HG03045 (cell line): ENCODE data around the gene ASAP2.

Experiments used
- ATAC-seq: cut with Tn5 transposase; IDR thresholded peaks from one replicate; pipeline ENCODE4 v1.9.1; 2021; ENCODE audit warnings: mild to moderate bottlenecking, moderate library complexity; ENCODE audit not compliant: unreplicated experiment

The ASAP2 gene

DNA sequence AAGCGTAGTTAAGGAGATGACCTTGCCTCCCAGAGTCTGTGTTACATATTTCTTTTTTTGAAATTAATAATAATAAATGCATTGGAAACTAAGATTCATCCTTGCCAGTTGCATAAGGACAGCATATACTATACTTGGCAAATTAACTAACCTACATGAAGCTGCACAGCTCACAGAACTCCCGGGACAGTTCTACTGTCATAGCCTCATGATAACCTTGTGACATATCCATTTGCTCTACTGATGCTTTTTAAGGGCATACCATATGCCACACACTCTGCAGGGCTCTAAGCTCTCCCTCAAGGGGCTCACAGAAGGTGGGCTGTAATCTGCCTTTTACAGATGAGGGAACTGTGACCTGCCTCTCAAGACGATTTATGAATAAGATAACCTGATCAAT lies 212.9 kb downstream of the ASAP2 start:
- no peak for ATAC-seq

DNA sequence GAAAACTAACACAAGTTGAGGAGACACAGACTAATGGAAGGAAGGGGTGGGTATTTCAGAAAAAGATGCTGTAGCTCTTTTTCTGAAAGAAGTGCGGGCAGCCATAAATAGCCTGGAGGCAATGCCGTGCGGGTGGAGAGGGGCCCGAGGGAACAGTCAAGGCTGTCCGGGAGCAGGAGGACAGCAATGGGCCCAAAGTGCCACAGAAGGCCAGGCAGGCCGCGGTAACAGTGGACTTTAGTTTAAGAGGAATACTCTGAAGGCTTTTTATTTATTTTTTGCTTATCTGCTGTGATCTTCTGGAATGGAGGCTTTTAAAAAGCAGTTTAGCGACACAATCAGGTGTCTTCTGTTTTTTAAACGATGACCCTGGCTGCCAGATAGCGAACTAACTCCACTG lies 213.9 kb downstream of the ASAP2 start:
- no peak for ATAC-seq

DNA sequence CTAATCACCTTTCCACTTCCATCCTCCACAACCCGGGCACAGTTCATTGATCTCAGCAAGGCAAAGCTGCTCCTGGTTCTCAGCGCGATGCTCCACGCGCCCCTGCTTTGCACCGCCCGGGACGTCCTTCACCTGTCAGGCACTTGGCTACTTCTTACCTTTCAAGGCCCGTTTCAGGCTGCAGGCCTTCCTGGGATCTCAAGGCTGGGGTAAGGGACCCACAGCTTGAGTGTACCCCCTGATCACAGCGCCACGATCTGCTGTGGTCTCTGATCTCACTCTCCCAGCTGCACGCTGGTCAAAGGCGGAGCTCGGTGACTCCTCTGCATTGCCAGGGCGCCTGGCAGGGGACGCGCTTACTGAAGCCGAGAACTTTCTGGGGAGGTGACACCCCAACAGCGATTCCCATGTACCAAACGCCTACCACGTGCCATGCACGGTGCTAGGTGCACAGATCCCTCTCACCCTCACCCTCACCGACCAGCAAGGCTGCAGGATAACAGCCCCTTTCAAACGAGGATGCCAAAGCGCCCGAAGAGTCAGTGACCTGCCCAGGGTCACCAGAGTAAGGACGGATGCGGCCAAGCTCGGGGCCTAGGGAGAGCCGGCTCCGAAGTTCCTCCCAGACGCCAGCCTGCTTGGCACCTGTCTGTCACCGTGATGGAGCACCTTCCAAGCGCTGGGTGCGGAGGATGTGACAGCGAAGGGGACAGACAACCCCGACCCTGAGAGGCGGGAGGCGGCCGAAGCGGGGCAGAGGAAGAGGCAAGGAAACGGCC lies 215.9 kb downstream of the ASAP2 start:
- ATAC-seq: peak; percentile 21

DNA sequence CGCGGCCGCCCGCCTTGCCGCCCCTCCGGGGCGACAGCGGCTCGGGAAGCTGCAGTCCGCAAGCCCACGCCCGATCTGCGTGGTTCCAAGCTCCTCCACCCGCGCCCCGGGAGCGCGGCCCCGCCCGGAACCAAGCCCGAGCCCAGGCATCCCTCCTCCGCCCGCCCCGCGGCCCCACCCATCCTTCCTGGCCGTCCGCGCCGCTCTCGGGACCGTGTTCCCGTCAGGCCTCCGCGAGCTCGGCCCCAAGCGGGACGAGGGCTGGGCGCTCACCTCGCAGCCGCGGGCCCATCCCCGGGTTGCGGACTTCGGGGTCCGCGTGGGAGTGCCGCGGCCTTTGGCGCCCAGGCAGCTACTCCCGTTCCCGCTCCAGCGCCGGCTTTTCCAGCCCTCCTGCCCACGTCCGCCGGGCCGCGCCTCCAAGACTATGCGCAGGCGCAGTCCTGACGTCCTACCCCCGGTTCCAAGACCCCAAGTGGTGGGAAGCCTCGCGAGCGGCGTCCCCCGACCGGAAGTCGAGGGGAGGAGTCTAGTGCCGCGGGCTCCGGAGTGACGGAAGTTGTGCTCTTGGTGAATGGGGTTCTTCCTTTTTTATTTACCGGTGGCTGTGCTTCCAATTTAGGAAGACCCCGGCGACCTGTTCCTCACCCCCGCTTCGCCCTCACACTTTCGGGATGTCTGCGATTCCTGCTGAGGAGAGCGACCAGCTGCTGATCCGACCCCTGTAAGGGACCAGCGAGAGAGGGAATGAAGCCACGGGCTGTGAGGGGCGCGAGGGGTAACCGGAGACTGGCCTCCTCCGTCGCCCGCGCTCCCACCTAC lies 216.7 kb downstream of the ASAP2 start, which contains the start of the genes CPSF3 and ITGB1BP1:
CPSF3 (plus strand) TSS at position 555 of the 822 bp plus-strand sequence; CDS start at position 675, 120 bp downstream.
ITGB1BP1 (minus strand) TSS at position 429 of the 822 bp plus-strand sequence. CDS start 4,831 bp downstream, outside the sequence.
- ATAC-seq: peak; percentile 88

DNA sequence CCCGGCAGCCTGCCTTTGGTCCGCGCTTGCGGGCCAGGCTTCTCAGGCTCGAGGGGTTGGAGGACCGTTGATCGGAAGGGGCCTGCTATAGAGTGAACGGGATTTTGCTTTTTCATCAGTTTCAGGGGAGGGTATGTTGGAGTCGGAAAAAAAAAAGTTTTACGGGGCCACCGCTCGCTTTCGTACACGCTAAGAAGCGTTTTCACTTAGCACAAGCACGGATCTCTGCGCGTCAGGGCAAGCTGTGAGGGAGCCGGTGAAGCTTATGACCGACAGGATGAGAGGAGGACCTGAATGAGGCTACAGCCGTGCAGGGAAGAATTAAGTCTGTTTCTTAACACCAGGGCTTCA lies 217.3 kb downstream of the ASAP2 start:
- peak; percentile 7 for ATAC-seq

DNA sequence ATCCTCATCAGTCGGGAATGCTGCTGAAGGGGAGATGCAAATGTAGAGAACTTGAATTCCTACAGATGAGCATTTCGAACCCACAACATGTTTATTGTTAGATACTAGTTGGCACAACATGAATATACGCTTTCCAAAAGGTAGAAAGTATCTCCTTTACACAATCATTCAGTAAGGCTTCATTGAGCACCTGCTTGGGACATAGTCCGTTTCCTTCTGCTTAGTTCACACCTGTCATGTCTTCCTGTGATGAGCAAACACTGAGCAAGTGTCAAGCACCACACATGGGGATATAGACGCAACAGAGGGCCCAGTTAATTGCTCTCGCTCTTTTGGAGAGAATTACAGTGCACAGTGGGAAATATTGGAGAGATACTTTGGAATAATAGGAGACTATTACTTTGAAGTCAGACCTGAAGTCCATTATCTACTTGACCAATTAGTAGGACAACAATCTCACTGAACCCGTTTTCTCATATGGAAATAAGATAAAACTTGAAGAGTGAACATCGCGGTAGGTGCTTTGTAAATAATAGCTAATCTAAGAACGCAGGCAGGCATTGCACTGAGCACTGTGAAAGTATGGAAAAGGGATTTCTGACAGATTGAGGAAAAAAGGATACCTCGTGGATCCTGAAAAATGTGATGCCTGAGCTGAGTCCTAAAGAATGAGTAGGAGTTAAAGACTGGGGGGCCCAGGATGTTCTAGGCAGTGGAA lies 218.0 kb downstream of the ASAP2 start:
- ATAC-seq: no peak

DNA sequence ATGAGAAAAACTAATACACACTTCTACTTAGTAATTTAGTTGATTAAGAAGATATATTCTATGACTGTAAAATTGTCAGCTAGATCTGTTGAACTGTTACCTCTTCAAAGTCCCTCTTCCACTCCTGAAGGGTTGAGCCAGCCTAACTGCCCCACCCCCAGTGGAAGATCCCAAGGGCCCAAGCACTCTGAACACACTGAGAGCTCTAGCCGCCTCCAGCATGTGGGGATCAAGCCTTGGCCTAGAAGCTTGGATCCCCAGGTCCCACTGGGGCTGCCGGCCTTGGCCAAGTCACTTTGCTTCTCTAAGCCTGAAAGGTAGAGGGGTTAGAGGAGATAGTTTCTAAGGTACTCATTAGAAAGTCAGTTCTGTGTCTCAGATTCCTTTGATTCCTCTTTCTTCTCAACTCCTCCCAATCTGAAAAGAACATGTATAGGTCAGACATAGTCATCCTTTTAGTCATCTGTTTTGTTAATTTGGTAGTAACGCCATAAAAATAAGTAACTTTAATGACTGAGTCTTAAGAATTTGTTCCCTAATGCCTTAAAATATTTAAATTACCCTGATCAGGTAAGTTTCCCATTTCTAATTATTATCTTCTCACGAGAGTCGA lies 222.5 kb downstream of the ASAP2 start:
- no peak for ATAC-seq

DNA sequence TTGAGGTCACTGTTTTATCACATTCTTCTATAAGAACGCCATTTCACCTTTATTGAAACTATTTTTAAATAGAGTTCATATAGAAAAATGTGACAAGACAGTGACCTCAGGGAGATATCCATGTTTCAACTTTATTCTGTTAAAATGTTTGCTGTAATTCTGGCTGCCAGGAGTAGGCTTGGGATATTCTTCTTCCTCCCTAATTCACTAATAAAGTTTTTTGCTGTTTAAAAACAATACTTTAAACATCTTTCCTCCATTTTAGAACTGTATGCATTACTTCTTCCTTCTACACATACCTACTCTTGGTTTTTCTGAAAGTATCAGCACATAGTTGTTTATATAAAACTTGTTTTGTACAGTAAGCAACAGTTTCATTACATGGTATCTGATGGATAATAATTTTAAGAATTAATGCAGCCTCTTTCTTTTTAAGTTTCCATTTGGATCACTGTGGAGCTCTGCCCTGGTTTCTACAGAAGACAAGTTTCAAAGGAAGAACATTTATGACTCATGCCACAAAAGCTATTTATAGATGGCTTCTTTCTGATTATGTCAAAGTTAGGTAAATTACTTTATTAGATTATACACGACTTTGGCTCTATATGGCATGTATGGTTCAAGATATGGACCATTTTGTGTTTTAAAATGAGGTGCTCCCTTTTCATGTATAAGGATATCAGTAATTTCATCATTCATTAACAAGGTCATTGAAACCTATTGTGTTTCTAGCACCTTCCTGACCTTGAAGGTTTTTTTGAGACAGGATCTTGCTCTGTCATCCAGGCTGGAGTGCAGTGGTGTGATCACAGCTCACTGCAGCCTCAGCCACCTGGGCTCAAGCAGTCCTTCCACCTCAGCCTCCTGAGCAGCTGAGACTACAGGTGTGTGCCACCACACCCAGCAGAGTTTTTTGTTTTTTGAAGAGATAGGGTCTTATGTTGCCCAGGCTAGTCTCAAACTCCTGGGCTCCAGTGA lies 224.0 kb downstream of the ASAP2 start:
- ATAC-seq: no peak

DNA sequence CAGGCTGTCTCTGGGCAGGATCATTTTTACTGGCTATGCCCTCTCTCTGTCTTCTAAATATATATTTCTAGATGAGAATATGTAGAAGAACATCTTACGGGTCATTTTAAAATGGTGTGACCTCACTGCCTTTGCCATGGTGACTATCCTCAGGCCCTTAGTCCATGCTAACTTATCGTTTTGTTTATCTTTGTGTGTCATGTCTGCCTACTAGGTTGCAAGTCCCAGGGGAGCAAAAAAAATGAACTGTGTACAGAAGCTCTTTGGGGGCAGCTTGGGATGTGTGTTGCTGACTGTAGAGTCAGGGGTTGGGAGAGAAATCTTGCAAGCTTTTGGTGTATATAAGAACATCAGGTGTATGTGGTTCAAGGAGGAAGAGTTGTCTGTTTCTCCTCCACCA lies 227.9 kb downstream of the ASAP2 start:
- no peak for ATAC-seq

DNA sequence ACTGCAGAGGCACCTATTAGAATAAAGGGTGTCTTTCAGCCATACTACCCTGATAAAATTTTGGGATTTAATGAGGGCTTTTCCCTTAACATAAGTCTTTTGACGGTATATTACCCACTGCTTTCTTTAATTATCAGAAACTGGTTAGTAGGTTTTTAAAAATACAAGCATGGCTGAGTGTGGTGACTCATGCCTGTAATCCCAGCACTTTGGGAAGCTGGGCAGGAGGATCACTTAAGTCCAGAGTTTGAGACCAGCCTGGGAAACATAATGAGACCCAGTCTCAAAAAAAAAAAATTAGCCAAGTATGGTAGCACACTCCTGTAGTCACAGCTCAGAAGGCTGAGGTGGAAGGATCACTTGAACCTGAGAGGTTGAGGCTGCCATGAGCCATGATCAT lies 232.9 kb downstream of the ASAP2 start:
- no peak for ATAC-seq

DNA sequence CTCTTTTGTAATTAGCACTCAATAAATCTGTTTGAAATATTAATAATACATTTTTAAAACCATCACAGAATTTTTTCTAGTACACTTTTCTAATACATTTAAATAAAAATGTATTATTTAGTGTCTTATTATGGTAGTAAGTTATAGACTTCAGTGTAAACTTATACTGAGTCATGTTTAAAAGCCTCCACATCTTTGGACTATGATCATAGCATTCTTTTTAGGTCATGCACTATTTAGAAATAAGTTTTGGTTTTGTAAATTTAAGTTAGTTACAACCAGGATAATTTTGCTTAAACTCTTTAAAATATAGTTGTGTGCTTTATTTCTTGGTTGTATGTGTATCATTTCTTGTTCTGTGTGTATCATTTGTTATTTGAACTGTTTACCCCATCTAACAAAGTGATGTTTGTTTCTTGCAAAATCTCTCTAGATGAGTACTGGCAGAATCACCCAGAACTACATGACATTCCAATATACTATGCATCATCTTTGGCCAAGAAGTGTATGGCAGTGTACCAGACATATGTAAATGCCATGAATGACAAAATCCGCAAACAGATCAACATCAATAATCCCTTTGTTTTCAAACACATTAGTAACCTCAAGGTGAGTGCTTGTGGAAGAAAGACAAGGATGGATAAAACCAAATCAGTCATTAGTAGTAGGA lies 233.6 kb downstream of the ASAP2 start:
- ATAC-seq: no peak

DNA sequence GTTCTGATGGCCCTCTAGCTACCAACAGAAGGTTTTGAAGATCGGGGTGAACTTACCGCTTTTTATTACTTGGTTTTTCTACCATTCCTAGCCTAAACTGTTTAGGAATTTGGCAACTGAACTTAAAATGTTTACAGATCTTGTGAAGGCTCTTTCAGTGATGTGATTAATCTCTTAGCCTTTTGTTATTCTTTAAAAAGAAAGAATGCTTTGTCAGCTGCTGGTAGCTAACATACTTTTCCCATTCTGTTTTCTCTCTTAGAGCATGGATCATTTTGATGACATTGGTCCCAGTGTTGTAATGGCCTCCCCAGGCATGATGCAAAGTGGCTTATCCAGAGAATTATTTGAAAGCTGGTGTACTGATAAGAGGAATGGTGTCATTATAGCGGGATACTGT lies 234.9 kb downstream of the ASAP2 start:
- ATAC-seq: no peak

DNA sequence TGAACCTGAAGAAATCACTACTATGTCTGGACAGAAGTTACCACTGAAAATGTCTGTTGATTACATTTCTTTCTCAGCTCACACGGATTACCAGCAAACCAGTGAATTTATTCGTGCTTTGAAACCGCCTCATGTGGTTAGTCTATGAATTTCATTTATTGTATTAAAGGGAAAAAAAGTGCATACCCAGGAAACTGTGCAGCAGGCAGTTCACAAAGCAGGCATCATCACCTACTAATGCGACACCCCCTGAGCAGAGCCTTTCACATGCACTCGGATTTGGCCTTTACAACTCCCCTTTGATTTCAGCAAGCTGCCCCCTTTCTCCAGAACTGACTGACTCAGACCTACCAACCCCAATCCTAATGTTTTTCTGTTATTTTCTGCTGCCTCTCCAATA lies 236.9 kb downstream of the ASAP2 start:
- no peak for ATAC-seq

DNA sequence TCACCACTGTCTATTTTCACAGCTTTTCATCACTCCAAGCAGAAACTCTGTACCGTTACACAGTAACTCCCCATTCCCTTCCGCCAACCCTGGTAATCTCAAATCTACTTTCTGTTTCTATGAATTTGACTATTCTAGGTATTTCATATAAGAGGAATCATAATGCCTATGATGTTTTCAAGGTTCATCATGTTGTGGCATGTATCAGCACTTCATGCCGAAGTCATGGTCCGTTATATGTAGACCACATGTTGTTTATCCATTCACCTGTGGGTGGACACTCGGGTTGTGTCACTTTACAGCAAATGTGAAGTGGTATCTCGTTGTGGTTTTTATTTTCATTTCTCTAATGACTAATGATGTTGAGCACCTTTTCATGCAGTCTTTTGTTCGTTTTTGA lies 238.5 kb downstream of the ASAP2 start:
- ATAC-seq: no peak

DNA sequence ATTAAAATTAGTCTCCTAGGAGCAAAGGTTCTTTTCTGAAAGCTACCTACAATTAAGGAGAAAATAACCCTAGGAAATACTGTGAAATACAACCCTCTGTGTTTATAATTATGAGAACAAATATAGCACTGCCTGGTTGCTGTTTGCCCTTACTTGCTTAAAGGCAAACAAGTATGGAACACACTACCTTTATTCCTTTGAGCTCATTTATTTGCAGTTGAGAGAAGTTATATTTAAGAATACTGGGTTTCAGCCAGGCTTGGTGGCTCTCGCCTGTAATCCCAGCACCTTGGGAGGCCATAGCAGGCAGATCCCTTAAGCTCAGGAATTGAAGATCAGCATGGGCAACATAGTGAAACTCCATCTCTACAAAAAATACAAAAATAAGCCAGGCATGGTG lies 244.6 kb downstream of the ASAP2 start:
- no peak for ATAC-seq
